Activated T-helper 1 cell treated with anti-CD3 and anti-CD28 coated beads, Interleukin-2, amount 50 U/mL, for 16 hours (primary cell): ENCODE measurements around the gene C1QL1.
A peak's percentile ranks its signal among the peaks of the same experiment; 100 is the strongest.

Experiments
- DNase-seq, 2 donors: peaks; one replicate each; pipeline ENCODE4 v3.0.0-alpha.2; 2020; ENCODE audit warnings: low read depth in 1 of 2, low spot score in 1 of 2

Gene C1QL1

GRCh38 chr17:44932096-44932786, 35.9 kb downstream of the C1QL1 start:
- no peak for DNase-seq

DNA sequence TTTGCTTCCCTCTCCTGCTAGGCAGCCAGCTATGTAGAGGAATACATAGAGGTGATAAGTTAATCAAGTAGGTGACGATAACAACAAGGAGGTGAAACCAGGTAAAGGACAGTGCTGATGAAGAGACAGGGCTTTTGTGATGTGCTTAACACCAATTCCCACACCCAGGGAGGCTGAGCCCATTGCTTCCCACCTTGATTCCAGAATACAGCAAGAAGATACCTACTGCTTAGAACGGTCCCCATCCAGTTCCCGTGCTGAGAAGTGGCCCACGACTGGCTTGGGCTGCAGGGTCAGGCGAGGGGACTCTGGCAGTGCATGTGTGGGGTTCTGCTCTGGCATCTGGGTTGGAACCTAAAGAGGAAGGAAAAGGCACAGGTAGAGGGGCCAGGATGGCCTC, 36.7 kb downstream of the C1QL1 start:
- no peak for DNase-seq

GRCh38 chr17:44930667-44931066, 37.4 kb downstream of the C1QL1 start:
- DNase-seq = no peak

- no peak for DNase-seq
Measured at GRCh38 chr17:44928950-44929720, 39.0 kb downstream of the C1QL1 start.

GRCh38 chr17:44928136-44928535, 40.0 kb downstream of the C1QL1 start:
- no peak for DNase-seq

DNA sequence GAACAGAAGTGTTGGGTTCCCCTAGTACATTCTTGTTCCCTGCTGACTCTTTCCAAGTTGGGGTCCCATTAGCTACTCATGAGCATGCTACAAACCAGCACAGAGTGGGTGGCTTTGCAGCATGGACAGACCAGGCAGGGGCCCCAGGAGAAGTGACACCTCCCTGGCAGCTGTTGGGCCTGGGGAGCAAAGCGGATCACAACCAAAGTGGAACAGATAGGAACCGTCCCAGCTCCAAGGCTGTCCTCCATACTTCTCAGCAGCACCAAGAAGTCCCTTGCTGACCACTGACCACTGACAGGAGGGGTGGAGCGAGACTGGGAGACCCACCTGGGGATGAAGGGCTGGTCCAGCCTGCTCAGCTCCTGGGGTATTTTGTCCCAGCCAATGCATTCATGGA, 40.4 kb downstream of the C1QL1 start:
- no peak for DNase-seq

GRCh38 chr17:44926821-44927525, 41.1 kb downstream of the C1QL1 start:
- no peak for DNase-seq

GRCh38 chr17:44925731-44926697, 42.1 kb downstream of the C1QL1 start:
- DNase-seq = no peak

DNA sequence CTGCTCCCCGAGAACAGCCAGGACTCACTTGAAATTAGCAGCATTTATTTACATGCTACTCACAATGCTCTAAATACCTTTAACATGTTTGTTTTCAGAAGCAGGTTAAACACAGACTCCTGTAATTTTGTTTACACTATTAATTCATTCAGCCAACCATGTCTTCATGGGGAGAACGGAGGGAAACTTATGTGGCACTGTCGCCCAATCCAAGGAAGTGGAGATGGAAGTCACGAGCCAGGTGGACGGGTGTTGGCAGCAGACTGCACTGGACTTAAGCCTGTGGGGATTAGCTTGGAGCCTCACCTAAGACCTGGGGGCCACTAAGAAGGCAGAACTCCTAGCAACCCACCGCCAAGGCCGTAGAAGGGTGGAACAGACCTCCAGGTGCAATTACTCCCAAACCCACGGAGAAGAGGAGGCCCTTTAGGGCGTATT, 44.0 kb downstream of the C1QL1 start:
- no peak for DNase-seq

- no peak for DNase-seq
Measured at GRCh38 chr17:44922746-44923470, 45.2 kb downstream of the C1QL1 start.

GRCh38 chr17:44922136-44922535, 46.0 kb downstream of the C1QL1 start:
- DNase-seq = no peak

DNA sequence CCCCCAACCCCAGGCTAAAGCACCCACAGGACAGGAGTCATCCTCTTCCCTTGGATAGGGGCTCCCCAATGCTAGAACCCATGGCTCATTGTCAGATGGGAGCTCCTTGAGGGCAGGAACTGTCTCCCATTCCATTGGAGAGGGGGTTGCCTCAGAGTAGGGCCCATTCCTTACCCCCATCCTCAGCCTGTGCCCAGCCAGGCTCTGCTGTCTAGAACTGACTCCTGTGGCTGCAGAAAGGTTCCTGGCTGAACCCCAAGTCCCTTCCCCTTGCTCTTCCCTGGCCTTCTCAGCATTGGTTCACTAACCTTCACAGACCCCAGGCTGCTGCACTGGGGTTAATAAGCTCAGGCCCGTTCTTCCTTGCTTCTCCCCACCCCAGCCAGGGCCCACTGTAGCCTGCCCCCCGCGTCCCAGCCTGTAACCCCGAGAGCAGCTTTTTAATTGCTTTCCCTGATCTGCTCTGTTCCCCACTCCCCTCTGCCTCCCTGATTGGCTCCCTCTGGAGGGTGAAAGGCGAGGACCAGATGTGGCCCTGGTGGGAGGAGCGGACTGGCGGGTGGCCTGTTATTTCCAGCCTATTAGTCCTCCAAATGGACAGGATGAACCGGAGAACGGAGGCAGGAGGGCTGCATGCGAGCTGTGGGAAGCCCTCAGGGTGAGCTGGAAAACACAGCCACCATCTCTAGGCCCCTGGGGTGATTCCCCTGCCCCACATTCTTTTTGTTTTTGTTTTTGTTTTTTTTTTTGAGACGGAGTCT, 46.8 kb downstream of the C1QL1 start:
- DNase-seq = no peak

DNA sequence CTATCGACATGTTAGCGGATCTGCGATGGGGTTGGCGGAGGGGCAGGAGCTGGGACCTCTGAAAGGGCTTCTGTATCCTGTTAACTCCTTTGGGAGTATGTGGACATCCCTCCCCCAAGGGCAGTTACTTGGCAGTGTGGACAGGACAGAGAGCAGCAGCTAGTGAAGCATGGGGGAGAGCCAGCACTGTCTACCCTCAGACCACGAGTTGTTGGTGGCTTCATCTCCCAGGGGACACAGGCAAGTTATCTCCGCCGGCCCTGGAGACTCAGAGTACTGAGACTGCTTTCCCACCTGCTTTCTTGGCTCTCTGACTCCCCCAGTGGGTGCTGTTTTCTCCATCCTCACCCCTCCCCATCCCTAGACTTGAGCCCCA, 47.5 kb downstream of the C1QL1 start:
- no peak for DNase-seq

GRCh38 chr17:44919885-44920564, 48.1 kb downstream of the C1QL1 start:
- peak; percentile 20 to 22 for DNase-seq

DNA sequence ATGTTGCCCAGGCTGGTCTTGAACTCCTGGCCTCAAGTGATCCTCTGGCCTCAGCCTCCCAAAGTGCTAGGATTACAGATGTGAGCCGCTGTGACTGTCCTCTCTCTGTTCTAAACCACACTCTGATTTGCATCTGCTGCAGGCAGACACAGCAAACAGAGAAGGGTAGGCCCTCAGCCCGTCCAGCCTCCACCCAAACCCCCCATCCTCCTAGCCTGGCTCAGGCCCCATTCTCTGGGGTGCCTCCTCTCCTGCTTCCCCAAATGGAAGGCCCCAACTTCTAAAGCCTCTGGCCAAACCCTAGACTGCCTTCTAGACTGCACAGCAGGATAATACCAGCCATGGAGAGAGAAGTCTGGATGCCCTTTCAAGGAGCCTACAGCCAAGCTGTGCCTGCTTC, 48.7 kb downstream of the C1QL1 start:
- no peak for DNase-seq

- no peak for DNase-seq
Measured at GRCh38 chr17:44918006-44918405, 50.1 kb downstream of the C1QL1 start.

DNA sequence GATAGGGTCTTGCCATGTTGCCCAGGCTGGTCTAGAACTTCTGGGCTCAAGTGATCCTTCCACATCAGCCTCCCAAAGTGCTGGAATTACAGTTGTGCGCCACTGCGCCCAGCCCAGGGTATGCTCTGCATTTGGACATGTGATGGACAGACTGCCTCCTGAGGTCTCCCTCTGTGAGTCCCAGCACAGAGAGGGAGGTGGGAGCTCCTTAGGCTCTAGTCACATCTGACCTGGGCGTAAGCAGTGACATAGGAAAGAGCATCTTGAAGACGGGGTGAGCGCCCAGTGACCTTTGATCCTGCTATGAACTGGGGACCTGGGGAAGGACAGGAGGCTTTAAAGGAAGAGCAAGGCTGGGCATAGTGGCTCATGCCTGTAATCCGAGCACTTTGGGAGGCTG, 50.6 kb downstream of the C1QL1 start:
- no peak for DNase-seq

- DNase-seq = no peak
Measured at GRCh38 chr17:44916781-44917241, 51.3 kb downstream of the C1QL1 start.
